GM19351 (cell line): ENCODE results near the gene PAK4.

Experiments used
- ATAC-seq: cut with Tn5 transposase; IDR thresholded peaks from one replicate; pipeline ENCODE4 v1.9.1; 2021; ENCODE audit warnings: mild to moderate bottlenecking, moderate library complexity; ENCODE audit not compliant: unreplicated experiment

The PAK4 gene

GRCh38 chr19:39145180-39145953, 19.8 kb downstream of the PAK4 start:
- no peak for ATAC-seq

GRCh38 chr19:39146091-39146490, 20.5 kb downstream of the PAK4 start:
- no peak for ATAC-seq

GRCh38 chr19:39146686-39147450, 21.3 kb downstream of the PAK4 start:
- ATAC-seq, result no peak

- ATAC-seq, result no peak
Measured at GRCh38 chr19:39147480-39147879, 21.9 kb downstream of the PAK4 start.

GRCh38 chr19:39148939-39149529, 23.4 kb downstream of the PAK4 start:
- ATAC-seq, result no peak

- ATAC-seq, result no peak
Measured at GRCh38 chr19:39150235-39150634, 24.6 kb downstream of the PAK4 start.

- no peak for ATAC-seq
Measured at GRCh38 chr19:39150807-39151600, 25.4 kb downstream of the PAK4 start.

- ATAC-seq, result no peak
Measured at GRCh38 chr19:39152066-39152465, 26.5 kb downstream of the PAK4 start.

- no peak for ATAC-seq
Measured at GRCh38 chr19:39154100-39154628, 28.6 kb downstream of the PAK4 start.

- ATAC-seq, result no peak
Measured at GRCh38 chr19:39154629-39155100, 29.1 kb downstream of the PAK4 start.

- no peak for ATAC-seq
Measured at GRCh38 chr19:39155114-39155700, 29.6 kb downstream of the PAK4 start.

GRCh38 chr19:39155741-39156140, 30.2 kb downstream of the PAK4 start:
- ATAC-seq, result no peak

GRCh38 chr19:39156326-39157230, 31.0 kb downstream of the PAK4 start:
- no peak for ATAC-seq

GRCh38 chr19:39157275-39157996, 31.9 kb downstream of the PAK4 start:
- no peak for ATAC-seq

- ATAC-seq, result no peak
Measured at GRCh38 chr19:39157997-39158389, 32.4 kb downstream of the PAK4 start.

- ATAC-seq, result no peak
Measured at GRCh38 chr19:39158646-39159260, 33.2 kb downstream of the PAK4 start.

- no peak for ATAC-seq
Measured at GRCh38 chr19:39160523-39160861, 34.9 kb downstream of the PAK4 start.
